ENCODE data around the gene CIAPIN1.

The CIAPIN1 gene

GRCh38 chr16:57403965-57404817 is 43.0 kb downstream of the CIAPIN1 start, which contains the start of gene CCL17:
CCL17 (plus strand) TSS chr16:57404767; CDS start chr16:57413933, 9,166 bp downstream.
- no peak for DNase-seq

DNA sequence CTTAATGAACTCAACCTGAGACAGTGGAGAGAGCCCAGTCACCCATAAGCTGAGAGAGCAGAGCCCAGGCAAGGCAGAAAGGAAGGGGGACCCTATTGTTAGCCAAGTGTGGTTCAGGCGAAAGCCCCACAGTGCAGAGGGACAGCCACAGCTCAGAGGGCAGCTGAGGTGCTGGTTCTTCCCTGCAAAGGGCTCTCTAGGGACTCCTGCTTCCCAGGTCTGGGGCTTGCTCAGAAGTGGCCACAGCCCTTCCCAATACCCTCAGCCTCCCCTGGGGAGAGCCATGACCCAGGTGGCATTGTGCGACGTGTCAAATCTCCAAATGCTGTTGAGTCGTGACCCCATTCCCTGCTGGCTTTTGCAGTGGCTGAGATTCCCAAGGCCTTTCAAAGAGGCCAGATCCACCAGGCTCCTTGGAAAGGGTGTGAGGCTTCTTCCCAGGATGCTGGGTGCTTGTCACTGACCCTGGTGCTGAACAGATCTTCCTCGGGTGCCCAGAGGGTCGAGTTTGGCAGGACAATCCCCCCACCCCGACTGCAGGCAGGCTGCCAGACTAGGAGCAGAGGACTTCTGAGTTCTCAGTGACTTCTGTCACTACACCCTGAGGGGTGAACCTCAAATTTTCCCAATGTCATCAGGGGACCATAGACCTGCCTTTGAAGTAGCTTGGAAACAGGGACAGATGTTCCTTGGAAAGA is 45.1 kb downstream of the CIAPIN1 start:
- no peak for DNase-seq

GRCh38 chr16:57397493-57397892 is 49.7 kb downstream of the CIAPIN1 start:
- peak; percentile 30 for DNase-seq

DNA sequence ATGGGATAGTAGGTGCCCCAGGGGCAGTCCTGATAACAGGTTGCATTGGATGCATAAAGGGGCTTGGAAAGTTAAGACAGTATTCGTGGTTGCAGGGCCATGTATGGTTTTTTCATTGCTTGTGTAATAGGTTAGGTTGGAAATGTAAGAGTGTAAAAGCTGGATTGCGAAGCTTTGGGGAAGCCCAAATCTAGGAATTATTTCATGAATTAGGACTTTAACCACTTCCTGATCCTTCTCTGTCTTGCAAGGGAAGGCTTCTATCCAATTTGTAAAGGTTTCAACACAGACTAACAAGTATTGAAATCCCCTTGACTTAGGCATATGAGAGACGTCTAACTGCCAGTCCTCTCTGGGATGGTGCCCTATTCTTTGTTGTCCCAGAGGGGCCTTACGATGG is 50.4 kb downstream of the CIAPIN1 start:
- DNase-seq, result no peak

DNA sequence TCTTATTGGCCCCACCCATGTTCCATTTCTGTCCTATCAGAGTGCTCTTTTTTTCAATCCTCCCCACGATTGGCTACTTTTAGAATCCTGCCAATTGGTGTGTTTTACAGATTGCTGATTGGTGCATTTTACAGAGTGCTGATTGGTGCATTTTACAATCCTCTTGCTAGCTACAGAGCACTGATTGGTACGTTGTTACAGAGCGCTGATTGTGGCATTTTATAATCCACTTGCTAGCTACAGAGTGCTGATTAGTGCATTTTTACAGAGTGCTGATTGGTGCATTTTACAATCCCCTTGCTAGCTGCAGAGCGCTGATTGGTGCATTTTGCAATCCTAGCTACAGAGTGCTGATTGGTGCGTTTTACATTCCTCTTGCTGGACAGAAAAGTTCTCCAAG is 52.2 kb downstream of the CIAPIN1 start:
- DNase-seq, result no peak

DNA sequence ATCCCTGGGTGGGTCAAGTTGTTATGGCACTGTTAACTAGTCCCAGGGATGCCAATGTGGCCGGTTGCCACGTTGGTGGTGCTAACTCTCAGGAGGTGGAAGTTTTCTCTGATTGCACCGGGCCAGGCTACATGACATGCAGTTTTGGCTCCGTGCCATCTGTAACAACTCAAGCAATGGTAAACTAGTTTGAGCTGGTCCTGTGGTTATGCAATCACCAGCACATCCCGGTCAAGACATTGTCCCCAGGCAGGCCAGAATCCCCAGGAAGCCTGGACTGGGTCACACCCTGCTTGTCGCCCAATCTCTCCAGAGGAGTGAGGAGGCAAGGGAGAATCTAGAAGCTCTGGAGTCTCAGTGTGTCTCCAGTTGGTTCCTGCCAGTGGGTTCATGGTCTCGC is 52.7 kb downstream of the CIAPIN1 start:
- DNase-seq, result no peak

GRCh38 chr16:57392694-57393093 is 54.5 kb downstream of the CIAPIN1 start:
- DNase-seq, result no peak

- DNase-seq, result no peak
These were observed 55.5 kb downstream of the CIAPIN1 start for GRCh38 chr16:57391708-57392107.

DNA sequence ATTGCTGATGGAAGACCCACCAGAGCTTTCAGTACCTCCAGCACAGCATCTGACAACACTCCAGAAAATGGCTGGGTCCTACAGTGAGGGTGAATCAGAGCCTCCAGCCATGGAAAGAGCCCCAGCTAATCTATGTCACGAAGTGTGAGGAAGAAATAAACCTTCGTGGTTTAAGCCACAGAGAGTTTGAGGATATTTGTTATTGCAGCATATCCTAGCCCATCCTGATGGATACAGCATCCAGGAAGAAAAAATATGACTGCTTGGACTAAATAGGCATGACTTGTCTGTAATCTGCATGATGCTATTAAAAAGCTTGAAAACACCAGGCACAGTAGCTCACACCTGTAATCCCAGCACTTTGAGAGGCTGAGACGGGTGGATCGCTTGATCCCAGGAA is 55.9 kb downstream of the CIAPIN1 start:
- DNase-seq, result no peak

DNA sequence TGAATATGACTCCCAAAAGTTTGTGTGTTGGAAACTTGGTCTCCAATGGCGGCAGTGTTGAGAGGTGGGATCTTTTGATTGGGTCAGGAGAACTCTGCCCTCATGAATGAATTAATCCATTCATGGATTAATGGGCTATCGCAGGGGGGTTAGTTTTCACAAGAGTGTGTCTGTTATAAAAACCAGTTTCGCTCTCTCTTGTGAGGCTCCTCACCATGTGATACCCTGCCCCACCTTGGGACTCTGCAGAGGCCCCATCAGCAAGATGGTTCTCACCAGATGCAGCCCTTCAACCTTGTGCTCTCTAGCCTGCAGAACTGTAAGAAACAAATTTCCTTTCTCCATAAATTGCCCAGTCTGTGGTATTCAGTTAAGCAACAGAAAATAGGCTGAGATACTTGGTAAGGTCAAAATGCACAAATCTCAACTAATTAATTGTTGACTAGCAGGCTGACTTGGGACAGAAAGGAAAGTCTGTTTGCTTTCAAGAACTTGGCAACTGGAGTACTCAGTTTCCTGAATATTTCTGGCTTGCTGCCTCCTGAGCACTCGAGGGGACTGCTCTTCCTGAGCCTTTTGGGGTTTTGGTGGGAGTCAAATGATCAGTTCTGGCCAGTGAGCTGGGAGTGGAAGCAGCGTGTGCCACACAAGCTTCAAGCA is 56.4 kb downstream of the CIAPIN1 start:
- no peak for DNase-seq

DNA sequence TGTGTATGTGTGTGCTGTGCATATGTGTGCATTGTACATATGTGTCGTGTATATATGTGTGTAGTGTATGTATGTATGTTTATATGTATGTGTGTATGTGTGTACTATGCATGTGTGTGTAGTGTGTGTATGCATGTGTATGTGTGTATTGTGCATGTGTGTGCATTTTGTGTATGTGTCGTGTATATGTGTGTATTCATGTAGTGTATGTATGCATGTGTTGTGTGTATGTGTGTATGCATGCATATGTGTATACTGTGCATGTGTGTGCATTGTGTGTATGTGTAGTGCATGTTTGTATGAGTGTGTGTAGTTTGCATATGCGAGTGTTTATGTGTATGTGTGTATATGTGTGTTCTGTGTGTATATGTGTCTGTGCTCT is 58.1 kb downstream of the CIAPIN1 start:
- no peak for DNase-seq

GRCh38 chr16:57388359-57389086 is 58.7 kb downstream of the CIAPIN1 start:
- DNase-seq, result no peak

- no peak for DNase-seq
These were observed 59.4 kb downstream of the CIAPIN1 start for GRCh38 chr16:57387598-57388354.

- DNase-seq, result no peak
These were observed 60.7 kb downstream of the CIAPIN1 start for GRCh38 chr16:57386381-57386951.

DNA sequence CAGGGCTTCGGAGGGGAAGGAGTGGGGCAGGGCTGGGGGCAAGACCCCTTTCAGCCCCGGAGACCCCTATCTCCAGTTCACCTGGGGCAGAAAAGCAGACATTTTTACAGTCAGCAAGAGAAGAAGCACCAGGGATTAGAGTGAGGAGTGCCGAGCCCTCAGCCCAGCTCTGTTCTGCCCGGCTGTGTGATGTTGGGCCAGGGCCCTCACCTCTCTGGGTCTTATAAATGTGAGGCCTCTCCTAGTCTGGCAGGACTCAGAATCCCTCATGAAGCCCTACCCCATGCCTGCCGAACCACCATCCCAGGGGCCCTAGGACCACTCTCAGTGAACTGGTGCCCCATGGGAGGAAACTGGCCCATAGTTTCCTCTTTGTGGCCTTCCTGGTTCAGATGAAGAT is 62.1 kb downstream of the CIAPIN1 start:
- DNase-seq, result no peak

DNA sequence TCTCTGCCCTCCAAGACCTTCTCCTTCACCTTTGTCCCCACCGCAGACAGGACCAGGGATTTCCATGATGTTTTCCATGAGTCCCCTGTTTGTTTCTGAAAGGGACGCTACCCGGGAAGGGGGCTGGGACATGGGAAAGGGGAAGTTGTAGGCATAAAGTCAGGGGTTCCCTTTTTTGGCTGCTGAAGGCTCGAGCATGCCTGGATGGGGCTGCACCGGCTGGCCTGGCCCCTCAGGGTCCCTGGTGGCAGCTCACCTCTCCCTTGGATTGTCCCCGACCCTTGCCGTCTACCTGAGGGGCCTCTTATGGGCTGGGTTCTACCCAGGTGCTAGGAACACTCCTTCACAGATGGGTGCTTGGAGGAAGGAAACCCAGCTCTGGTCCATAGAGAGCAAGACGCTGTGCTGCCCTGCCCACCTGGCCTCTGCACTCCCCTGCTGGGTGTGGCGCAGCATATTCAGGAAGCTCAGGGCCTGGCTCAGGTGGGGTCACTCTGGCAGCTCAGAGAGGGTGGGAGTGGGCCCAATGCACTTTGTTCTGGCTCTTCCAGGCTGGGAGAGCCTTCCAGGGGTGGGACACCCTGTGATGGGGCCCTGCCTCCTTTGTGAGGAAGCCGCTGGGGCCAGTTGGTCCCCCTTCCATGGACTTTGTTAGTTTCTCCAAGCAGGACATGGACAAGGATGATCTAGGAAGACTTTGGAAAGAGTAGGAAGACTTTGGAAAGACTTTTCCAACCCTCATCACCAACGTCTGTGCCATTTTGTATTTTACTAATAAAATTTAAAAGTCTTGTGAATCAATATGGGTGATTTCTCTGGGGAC is 62.7 kb downstream of the CIAPIN1 start:
- peak; percentile 49 for DNase-seq

DNA sequence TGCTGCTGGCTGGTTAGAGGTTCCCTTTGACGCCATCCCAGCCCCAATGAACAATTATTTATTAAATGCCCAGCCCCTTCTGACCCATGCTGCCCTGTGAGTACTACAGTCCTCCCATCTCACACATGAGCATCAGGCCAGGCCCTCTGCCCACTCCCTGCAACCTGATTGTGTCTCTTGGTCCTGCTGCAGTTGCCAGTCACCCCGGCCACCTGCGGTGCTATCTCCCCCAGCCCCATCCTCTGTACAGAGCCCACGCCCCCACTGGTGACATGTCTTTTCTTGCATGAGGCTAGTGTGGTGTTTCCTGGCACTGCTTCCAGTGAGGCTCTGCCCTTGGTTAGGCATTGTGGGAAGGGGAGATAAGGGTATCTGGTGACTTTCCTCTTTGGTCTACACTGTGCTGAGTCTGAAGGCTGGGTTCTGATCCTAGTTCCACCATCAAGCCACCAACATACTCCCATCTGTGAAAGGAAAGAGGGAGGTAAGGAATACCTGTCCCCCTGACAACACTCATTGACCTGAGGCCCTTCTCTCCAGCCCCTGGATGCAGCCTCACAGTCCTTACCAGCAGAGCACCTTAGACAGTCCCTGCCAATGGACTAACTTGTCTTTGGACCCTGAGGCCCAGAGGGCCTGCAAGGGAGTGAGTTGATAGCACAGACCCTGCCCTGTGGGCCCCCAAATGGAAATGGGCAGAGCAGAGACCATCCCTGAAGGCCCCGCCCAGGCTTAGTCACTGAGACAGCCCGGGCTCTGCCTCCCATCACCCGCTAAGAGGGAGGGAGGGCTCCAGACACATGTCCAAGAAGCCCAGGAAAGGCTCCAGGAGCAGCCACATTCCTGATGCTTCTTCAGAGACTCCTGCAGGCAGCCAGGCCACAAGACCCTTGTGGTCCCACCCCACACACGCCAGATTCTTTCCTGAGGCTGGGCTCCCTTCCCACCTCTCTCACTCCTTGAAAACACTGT is 63.6 kb downstream of the CIAPIN1 start:
- DNase-seq, result peak; percentile 56

DNA sequence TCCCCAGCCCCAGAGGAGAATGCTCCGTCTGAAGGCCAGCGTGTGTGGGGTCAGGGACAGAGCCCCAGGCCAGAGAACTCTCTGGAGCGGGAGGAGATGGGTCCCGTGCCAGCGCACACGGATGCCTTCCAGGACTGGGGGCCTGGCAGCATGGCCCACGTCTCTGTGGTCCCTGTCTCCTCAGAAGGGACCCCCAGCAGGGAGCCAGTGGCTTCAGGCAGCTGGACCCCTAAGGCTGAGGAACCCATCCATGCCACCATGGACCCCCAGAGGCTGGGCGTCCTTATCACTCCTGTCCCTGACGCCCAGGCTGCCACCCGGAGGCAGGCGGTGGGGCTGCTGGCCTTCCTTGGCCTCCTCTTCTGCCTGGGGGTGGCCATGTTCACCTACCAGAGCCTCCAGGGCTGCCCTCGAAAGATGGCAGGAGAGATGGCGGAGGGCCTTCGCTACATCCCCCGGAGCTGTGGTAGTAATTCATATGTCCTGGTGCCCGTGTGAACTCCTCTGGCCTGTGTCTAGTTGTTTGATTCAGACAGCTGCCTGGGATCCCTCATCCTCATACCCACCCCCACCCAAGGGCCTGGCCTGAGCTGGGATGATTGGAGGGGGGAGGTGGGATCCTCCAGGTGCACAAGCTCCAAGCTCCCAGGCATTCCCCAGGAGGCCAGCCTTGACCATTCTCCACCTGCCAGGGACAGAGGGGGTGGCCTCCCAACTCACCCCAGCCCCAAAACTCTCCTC is 64.5 kb downstream of the CIAPIN1 start:
- peak; percentile 24 for DNase-seq

Measured in hematopoietic multipotent progenitor cell treated with erythropoietin and hydrocortisone succinate and interleukin-3 and kit ligand, for 4 days (in vitro differentiated cells).